ENCODE results near the gene BRD3OS.

- no peak for TF ChIP-seq CTCF (IDR thresholded peaks at IDR 0.05 in 4 of 5, conservative IDR thresholded peaks at IDR 0.05 in 1 of 5)
- no peak for TF ChIP-seq POLR2A (IDR thresholded peaks at IDR 0.05)
Measured at GRCh38 chr9:134061019-134061687, 35.9 kb downstream of the BRD3OS start.

All from gastrocnemius medialis (tissue), 4 donors.